HG03571 (cell line): ENCODE data around the gene STARD3.
A peak's percentile ranks its signal among the peaks of the same experiment; 100 is the strongest.
"Not testable (repeated sequence)": the region's sequence is repeated elsewhere in the genome, so short reads cannot be mapped to it uniquely, and the experiment has no call there.

Experiments
- ATAC-seq: cut with Tn5 transposase; IDR thresholded peaks from one replicate; pipeline ENCODE4 v1.9.1; 2021; ENCODE audit not compliant: unreplicated experiment

The STARD3 gene

DNA sequence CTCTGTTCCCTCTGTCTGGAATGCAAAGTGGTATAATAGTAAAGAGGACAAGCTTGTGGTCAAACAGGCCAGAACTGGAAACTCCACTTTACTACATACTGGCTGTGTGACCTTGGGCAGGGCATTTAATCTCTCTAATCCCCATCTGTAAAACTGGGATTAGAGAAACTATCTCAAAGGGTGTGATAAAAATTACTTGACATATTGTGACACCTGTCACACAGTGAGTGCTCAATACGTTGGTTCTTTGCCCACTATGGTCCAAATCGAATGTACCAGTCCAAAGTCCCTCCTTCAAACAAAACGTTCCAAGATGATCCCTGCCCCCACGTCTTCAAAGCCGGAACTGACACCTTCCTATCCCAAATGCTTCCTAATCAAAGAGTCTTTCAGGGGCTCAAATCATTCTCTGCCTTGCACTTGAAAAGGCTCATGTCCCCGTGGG lies 50.2 kb downstream of the STARD3 start:
- no peak for ATAC-seq

DNA sequence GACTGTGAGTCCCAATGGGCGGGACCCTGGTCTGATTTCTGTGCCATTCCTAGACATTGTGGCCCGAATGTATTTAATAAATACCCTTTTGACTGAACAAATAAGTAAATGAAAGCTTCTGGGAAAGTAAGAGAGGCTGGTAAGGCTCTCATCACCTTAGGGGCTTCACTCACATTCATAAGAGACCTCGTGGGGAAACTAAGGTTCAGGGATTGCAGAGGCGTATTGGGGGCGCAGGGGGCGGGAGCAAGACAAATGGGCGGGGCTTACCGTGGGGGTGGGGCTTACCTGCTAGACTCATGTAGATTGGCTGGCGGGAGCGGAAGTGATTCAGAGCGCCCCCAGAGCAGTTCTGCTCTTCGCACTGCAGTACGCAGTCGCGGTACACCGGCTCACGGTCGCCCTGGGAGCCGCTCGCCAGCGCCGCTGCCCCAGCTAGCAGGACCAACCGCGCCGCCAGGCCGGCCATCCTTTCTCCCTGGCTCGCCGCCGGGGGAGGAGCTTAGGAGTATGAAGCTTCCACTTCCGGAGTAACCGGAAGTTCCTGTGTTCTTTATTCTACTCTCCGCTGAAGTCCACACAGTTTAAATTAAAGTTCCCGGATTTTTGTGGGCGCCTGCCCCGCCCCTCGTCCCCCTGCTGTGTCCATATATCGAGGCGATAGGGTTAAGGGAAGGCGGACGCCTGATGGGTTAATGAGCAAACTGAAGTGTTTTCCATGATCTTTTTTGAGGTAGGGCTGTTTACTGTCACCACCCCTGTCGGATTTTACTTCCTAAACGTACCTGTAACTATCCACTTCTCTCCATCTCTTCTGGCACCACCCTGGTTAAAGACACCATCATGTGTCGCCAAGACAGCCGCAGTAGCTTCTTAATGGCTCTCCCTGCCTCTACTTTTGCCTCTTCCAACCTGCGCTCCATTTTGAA lies 50.9 kb downstream of the STARD3 start, which contains the start of gene PGAP3:
Gene PGAP3, minus strand, starts transcription at position 512 of the 929 bp plus-strand sequence. Its CDS starts 43 bp downstream, at position 469.
- ATAC-seq: peak; percentile 89

DNA sequence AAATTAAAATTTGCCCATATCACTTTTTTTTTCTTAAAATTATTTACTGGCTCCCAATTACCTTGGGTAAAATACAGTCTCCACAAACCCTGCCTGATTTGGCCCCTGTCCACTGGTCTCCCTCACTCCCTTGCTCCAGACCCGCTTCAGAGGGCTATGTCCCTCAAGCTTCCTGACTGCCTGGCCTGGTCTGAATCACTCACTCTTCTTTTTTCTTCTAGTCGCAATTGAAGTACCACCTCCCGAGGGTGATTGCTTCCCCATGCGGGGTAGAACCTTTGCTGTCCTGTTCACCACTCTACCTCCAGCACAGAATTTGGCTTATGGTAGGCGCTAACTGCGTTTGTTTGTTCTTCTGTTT lies 51.5 kb downstream of the STARD3 start:
- no peak for ATAC-seq

DNA sequence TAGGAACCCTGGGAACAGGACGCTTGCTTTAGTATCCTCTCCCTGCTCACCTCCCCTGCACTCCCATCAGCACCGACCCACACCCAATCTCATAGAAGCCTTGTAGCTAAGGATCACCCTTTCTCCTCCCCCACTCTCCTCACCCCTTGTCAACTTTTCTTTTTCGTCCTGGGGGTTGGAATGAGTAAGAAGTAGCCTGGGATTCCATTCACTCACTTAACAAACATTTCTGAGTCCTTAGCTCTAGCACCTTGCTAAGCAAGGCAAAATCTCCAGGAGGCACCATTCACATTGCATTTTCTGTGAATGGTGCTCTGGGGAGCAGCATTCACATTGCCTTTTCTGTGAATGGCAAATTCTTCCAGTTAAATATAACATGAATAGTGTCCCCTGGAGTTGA lies 52.0 kb downstream of the STARD3 start:
- no peak for ATAC-seq

DNA sequence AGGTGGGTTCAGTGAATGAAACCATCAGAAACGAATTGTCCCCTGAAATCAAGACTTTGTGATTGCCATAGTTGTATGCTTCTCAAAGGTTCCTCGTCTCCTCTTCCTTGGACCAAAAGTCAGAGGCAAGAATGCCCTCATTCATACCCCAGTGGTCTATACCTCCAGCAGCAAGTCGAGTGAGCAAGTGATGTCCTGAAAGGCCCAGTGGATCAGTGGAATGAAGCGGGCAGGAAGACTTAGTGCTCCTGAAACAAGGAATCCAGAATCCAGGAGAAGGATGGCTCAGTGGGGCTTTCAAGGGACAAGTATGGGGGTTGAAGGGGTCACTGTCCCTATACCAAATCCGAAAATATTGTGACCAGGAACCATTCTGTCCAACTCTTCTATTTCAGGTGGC lies 57.6 kb downstream of the STARD3 start:
- no peak for ATAC-seq

DNA sequence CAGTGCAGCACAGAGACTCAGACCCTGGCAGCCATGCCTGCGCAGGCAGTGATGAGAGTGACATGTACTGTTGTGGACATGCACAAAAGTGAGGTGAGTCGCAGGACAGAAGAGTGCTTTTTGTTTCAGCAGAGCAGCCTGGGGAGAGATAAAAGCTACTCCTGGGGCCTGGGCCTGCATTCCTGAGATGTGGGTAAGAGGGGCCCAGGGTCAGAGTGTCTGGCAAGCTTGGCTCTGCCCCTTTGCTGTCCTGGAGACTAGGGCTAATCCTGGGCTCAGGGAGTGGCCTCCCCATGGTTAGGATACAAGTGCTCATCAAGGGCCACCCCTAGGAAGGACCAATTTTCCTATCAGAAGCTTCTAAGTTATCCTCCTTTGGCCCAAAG lies 58.1 kb downstream of the STARD3 start:
- no peak for ATAC-seq

DNA sequence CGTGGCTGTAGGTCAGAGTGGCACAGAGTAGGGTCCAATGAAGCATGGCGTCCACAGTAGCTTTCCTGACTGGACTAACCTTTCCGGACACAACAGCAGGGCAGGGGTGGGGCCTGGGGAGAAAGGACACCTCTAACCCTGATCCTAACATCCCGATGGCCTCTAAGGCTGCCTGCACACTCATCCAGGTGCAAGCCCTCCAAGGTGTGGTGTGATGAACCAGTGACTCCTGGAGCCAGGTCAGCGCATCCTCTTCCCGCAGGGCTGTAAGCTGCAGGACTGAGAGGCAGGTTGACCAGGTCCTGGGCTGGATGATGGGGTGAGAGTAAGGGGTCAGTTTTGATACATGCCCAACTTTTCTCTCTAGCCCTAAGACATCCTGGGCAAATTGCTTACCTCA lies 59.8 kb downstream of the STARD3 start:
- no peak for ATAC-seq

DNA sequence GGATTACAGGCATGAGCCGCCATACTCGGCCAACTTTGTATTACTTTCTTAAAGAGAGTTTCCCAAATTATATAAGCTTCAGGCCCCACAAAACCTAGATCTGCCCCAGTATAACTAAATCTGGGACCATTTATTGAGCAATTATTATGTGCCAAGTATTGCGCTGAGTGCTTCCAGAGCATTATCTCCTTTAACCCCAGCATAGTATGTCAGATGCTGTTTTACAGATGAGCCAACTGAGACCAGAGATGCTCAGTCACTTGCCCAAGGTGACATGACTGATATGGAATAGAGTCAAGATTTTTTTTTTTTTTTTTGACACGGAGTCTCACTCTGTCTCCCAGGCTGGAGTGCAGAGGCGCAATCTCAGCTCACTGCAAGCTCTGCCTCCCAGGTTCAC lies 61.0 kb downstream of the STARD3 start:
- no peak for ATAC-seq

DNA sequence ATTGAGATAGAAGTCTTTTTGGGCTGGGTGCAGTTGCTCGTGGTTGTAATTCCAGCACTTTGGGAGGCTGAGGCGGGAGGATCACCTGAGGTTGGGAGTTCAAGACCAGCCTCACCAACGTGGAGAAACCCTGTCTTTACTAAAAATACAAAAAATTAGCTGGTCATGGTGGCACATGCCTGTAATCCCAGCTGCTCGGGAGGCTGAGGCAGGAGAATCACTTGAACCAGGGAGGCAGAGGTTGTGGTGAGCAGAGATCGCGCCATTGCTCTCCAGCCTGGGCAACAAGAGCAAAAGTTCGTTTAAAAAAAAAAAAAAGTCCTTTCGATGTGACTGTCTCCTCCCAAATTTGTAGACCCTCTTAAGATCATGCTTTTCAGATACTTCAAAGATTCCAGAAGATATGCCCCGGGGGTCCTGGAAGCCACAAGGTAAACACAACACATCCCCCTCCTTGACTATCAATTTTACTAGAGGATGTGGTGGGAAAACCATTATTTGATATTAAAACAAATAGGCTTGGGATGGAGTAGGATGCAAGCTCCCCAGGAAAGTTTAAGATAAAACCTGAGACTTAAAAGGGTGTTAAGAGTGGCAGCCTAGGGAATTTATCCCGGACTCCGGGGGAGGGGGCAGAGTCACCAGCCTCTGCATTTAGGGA lies 62.3 kb downstream of the STARD3 start:
- not testable (repeated sequence) for ATAC-seq

DNA sequence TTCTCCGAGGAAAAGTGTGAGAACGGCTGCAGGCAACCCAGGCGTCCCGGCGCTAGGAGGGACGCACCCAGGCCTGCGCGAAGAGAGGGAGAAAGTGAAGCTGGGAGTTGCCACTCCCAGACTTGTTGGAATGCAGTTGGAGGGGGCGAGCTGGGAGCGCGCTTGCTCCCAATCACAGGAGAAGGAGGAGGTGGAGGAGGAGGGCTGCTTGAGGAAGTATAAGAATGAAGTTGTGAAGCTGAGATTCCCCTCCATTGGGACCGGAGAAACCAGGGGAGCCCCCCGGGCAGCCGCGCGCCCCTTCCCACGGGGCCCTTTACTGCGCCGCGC lies 62.8 kb downstream of the STARD3 start, which contains the start of gene ERBB2:
Gene ERBB2, plus strand, starts transcription at position 247 of the 330 bp plus-strand sequence. CDS start 175 bp downstream, outside the sequence.
- ATAC-seq: no peak

DNA sequence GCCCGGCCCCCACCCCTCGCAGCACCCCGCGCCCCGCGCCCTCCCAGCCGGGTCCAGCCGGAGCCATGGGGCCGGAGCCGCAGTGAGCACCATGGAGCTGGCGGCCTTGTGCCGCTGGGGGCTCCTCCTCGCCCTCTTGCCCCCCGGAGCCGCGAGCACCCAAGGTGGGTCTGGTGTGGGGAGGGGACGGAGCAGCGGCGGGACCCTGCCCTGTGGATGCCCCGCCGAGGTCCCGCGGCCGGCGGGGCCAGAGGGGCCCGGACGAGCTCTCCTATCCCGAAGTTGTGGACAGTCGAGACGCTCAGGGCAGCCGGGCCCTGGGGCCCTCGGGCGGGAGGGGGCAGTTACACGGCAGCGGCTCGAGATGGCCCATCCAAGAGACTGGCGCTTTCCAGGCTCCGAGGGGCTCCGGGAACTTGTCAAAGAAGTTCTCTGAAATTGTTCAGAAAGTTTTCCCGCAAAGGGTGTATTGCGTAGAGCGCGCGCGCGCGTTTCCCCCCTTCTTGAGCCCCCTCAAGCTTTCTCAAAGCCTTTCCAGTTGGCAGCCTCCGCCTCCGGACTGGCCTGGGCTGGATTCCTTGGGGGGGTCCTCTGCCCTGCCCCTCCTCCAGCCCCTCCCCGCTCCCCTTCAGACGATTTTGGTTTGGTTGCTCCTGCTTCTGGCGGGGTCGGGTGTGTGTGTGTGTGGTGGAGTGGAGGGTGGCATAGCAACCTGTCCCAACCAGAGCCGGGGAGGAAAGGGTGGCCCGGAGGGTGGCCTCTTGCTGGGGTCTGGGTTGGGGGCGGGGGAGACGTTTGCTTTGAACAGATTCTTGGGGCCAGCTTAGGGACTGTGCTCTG lies 63.4 kb downstream of the STARD3 start:
- no peak for ATAC-seq

DNA sequence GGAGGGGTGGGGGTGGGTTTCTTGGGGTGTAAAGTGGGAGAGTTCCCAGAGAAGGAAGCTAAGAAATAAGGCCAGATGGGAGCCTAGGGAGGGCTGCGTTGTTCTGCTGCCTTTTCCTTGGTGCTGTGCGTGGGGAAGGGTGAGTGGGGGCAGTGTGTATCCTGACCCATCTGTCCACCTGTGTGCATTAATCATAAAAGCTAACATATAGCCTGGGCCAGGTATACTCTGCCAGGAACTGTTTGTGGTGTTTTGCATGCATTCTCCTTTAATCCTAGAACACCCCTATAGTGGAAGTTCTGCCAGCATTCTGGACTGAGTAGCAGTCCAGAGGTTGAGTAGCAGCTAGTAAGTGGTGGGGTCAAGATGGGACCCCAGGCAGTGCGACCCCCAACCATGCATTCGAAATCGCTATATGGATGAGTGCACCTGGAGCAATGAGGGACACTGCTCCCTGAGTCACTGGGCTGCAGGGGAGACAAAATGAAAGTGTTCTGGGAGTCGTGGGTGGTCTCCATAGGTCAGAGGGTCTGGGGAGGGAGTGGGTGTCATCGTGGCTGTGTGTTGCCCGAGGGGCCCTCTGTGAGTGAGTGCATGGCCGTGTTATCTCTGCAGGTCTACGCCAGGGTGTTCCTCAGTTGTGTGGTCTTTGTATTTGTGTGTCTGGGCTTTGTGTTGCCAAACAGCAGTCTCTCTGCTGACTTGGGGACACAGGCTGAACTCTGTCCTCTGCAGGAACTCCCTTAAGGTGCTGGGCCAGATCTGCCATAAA lies 64.3 kb downstream of the STARD3 start:
- no peak for ATAC-seq

DNA sequence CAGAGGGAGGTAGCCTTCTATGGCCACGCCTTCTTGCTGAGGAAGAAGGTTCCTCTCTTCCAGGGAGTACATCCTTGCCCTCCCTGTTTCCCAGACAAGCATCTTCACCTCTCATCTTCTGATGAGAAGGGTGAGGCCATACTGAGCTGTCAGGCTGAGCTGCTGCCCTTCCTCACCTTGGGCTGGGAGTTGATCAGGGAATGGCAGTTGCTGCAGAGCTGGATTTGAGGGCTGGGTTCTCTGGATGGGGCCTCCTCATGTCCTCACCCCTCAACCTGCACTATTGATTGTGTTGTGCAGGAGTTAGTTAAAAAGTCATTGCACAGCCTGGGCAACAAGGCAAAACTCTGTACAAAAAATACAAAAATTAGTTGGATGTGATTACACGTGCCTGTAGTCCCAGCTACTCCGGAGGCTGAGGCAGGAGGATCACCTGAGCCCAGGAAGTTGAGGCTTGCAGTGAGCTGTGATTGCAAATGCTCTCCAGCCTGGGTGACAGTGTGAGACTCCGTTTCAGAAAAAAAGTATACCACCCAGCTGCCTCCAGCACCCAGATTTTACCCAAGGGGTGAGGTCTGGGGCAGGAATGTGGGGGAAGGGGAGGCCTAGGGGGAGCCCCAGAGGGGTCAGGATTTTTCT lies 65.0 kb downstream of the STARD3 start:
- ATAC-seq: no peak

DNA sequence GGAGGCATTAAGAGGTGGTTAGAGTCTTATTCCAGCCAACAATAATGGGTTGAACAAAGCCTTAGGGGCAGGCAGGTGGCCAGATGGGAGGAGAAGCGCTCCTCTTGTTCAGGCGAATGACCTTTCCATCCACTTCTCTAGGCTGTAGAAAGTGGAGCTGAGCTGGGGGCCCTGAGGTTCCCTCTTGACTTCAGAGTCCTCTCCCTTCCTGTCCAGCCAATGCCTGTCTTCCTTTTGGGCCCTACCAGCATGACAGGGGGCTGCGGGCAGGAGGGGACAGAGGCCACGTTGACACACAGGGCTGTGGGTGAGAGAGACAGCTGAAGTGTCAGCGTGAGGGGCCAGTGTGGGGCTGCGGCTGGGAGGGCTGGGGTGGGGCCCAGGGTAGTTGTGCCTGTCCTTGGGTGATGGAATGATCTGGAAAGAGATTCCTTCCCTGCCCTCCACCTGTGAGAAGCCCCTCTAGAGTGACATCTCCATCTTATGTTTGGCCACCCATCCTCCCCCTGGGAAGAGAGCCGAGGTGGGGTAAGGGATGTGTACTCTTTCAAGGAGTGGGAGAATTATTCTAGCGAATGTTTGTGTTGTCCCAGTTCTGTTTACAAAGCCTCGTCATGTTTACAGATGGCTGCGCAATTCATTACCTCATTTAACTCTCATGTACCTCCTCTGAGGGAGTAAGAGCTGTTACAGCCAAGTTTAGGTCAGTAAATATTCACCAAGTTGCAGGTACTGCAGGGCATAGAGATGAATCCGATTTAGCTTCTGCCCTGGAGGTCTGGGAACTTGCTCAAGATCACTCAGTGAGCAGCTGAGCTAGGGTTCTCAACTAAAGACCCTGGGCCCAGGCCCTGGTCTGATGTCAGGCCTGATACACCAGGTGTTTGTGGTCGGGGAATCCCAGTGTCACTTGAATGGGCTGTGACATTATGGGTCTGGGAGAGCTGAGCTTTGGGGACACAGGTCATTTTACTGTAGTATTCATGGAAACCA lies 66.3 kb downstream of the STARD3 start:
- no peak for ATAC-seq

DNA sequence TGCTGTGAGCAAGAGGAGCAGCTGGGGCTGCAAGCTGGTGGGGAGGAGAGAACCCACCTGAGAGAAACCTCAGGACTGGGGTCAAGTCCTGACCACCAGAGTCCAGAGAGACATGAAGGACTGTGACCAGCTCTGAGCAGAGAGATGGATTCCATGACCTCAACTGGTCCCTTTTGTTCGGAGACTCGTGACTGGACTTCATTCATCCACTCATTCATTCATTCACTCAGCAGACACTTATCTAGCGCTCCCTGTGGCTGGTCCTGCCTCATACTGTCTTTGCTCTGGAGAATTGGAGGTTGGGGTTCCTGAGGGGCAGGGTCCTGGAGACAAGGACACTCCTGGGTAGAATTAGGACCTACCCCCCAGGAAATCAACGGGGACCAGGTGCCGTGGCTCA lies 67.0 kb downstream of the STARD3 start:
- ATAC-seq: no peak

DNA sequence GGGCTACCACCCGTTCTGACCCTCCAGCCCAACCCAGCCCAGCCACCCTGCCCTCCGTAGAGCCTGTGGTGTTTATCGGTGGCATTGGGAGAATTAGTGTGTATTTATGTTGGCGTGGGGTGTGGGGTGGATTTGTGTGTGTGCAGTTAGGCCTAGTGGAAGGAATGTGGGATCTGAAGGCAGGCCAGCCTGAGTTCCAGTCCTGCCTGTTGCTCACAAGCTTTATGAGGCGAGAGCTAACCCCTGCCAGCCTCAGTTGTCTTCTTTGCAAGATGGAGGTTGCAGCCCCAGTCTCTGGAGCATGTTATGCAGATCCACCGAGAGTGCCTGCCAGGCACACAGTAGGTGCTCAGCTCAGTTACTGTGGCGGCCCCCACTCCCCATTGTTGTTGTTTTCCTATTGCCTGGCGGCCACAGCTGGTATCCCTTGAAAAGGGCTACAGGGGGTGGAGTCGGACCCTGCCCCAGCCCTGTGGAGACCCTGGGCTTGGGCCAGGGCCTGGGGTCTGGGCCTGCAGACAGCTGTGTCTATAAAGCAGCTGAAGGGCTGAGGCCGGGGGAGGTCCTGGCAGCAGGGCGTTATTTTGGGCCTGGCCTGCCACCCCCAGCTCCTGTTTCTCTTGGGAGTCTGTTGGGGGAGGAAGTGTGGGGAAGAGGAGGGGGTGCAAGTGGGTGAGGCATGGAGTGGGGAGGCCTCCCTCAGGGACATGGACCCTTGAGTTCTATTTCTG lies 68.0 kb downstream of the STARD3 start:
- no peak for ATAC-seq

DNA sequence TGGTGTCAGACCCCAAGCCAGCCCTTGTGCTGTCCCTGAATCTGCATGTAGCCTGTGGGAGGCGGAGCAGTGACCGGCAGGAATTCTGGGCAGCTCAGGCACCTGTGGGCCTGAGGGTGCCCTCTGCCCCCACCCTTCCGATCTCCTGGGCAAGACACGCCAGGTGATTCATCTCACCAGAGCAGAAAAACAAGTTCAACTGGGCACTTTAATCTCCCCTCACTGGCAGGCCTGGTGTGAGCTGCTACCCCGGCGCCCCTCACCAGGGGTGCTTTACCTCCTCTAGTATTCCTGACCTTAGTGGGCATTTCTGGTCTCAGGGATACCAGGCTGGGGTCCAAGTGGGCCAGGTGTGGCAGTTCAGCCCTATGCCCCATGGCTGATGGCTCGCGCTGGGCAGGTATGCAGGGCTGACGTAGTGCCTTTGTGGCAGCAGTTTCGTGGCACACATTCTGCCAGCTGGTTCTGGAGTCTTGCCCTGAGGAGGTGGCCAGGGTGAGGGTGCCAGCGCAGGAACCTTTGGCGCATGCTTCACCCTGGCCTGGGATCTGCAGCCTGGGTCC lies 68.9 kb downstream of the STARD3 start:
- ATAC-seq: no peak

DNA sequence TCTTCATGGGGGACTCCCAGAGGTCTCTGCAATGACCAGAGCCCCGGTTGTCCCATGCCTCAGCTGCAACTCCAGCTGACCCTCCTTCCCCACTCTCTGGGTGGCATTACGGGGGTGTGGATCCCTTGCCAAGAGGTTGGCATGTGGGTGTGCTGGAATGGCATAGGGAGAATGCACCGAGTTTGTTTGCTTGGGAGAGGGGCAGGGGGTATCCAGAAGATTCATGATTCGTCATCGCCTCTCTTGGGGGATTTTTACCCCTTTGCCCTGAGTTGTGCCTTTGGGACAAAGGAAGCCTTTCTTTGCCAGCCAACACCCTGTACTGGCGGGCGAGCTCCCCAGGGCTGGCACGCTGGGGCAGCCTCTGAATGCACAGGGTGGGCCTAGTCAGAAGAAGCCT lies 69.4 kb downstream of the STARD3 start:
- ATAC-seq: no peak
